ENCODE measurements around the gene POC1A.

- TF ChIP-seq CTCF (IDR thresholded peaks at IDR 0.05; ENCODE audit: low read depth, low read length) (no peak), EZH2phosphoT487 (IDR thresholded peaks at IDR 0.05; ENCODE audit: low read depth) (no peak)
These were observed 9.2 kb downstream of the POC1A start for GRCh38 chr3:52144796-52145735.
